Measurements from ENCODE around the gene ERG.

ERG gene

GRCh38 chr21:38376235-38376634, 122.0 kb downstream of the ERG start:
- H2AFZ ChIP-seq (ENCODE audit: low read length) = no peak overlapping the region
- peaks cover 62% of the 10 kb centered on the region for H3K4me1 ChIP-seq (ENCODE audit: insufficient read depth, low read length, poor library complexity, severe bottlenecking)
- H3F3A ChIP-seq (ENCODE audit: low read depth) = peaks cover 3% of the 10 kb centered on the region; the same call in 1 of the 2 replicates
- no peaks in the 10 kb centered on the region for H4K20me1 ChIP-seq (ENCODE audit: insufficient read depth, low read length, poor library complexity, severe bottlenecking)
- peak overlapping the region; percentile 48 for H3K4me3 ChIP-seq (ENCODE audit: low read length, poor library complexity, severe bottlenecking)
- H3K36me3 ChIP-seq (ENCODE audit: insufficient read depth, low read length) = peaks cover 7% of the 10 kb centered on the region
- peak overlapping the region; percentile 68 for H3K9ac ChIP-seq (ENCODE audit: low read depth, low read length, poor library complexity, severe bottlenecking)
- H3K27me3 ChIP-seq (ENCODE audit: insufficient read depth, low read length, poor library complexity, severe bottlenecking) = no peaks in the 10 kb centered on the region
- peak overlapping the region; percentile 65 for H3K4me2 ChIP-seq (ENCODE audit: low read depth, low read length, poor library complexity, severe bottlenecking)
- no peak for TF ChIP-seq EZH2phosphoT487 (IDR thresholded peaks at IDR 0.05; ENCODE audit: borderline replicate concordance)
- no peak for TF ChIP-seq CTCF (conservative IDR thresholded peaks at IDR 0.05; ENCODE audit: low read length)
- peaks cover 5% of the 10 kb centered on the region; the same call in 1 of the 2 replicates for H3K79me2 ChIP-seq (ENCODE audit: insufficient read depth, low read length)
- no peaks in the 10 kb centered on the region for H3K9me2 ChIP-seq (replicated peaks; ENCODE audit: low read depth, low read length)
- peaks cover 18% of the 10 kb centered on the region for H3K9me3 ChIP-seq (ENCODE audit: insufficient read depth, low read depth, low read length)

GRCh38 chr21:38367646-38368045, 130.6 kb downstream of the ERG start:
- no peaks in the 10 kb centered on the region for H3K27me3 ChIP-seq (ENCODE audit: insufficient read depth, low read length, poor library complexity, severe bottlenecking)
- no peaks in the 10 kb centered on the region for H3K9me2 ChIP-seq (replicated peaks; ENCODE audit: low read depth, low read length)
- H3K4me1 ChIP-seq (ENCODE audit: insufficient read depth, low read length, poor library complexity, severe bottlenecking) = no peaks in the 10 kb centered on the region
- H2AFZ ChIP-seq (ENCODE audit: low read length) = no peak overlapping the region
- no peak overlapping the region for H3K4me3 ChIP-seq (ENCODE audit: low read length, poor library complexity, severe bottlenecking)
- H3K79me2 ChIP-seq (ENCODE audit: insufficient read depth, low read length) = no peaks in the 10 kb centered on the region
- H3F3A ChIP-seq (ENCODE audit: low read depth) = no peaks in the 10 kb centered on the region
- H3K4me2 ChIP-seq (ENCODE audit: low read depth, low read length, poor library complexity, severe bottlenecking) = no peak overlapping the region
- H4K20me1 ChIP-seq (ENCODE audit: insufficient read depth, low read length, poor library complexity, severe bottlenecking) = no peaks in the 10 kb centered on the region
- H3K9ac ChIP-seq (ENCODE audit: low read depth, low read length, poor library complexity, severe bottlenecking) = no peak overlapping the region
- TF ChIP-seq CTCF (conservative IDR thresholded peaks at IDR 0.05; ENCODE audit: low read length) = no peak
- no peak for TF ChIP-seq EZH2phosphoT487 (IDR thresholded peaks at IDR 0.05; ENCODE audit: borderline replicate concordance)
- peaks cover 6% of the 10 kb centered on the region for H3K9me3 ChIP-seq (ENCODE audit: insufficient read depth, low read depth, low read length)
- no peaks in the 10 kb centered on the region; the same call in 1 of the 2 replicates for H3K36me3 ChIP-seq (ENCODE audit: insufficient read depth, low read length)

GRCh38 chr21:38365521-38365920, 132.8 kb downstream of the ERG start:
- Histone ChIP-seq H3K4me1 (ENCODE audit: insufficient read depth, low read length, poor library complexity, severe bottlenecking) (no peaks in the 10 kb centered on the region), H3K27me3 (ENCODE audit: insufficient read depth, low read length, poor library complexity, severe bottlenecking) (no peaks in the 10 kb centered on the region), H3K4me3 (ENCODE audit: low read length, poor library complexity, severe bottlenecking) (no peak overlapping the region), H2AFZ (ENCODE audit: low read length) (no peak overlapping the region), H3K9me2 (replicated peaks; ENCODE audit: low read depth, low read length) (no peaks in the 10 kb centered on the region), H3K36me3 (ENCODE audit: insufficient read depth, low read length) (no peaks in the 10 kb centered on the region), H3K79me2 (ENCODE audit: insufficient read depth, low read length) (no peaks in the 10 kb centered on the region), H3F3A (ENCODE audit: low read depth) (no peaks in the 10 kb centered on the region), H4K20me1 (ENCODE audit: insufficient read depth, low read length, poor library complexity, severe bottlenecking) (no peaks in the 10 kb centered on the region), H3K9ac (ENCODE audit: low read depth, low read length, poor library complexity, severe bottlenecking) (no peak overlapping the region), H3K4me2 (ENCODE audit: low read depth, low read length, poor library complexity, severe bottlenecking) (no peak overlapping the region), H3K9me3 (ENCODE audit: insufficient read depth, low read depth, low read length) (no peaks in the 10 kb centered on the region; the same call in 1 of the 2 replicates)
- no peak for TF ChIP-seq EZH2phosphoT487 (IDR thresholded peaks at IDR 0.05; ENCODE audit: borderline replicate concordance)
- no peak for TF ChIP-seq CTCF (conservative IDR thresholded peaks at IDR 0.05; ENCODE audit: low read length)
